NOMO-1 (cell line): ENCODE results near the gene ZNF446.

Experiments used
- DNase-seq, 2 experiments: peaks; one replicate each; lab custom pipeline; 2025; ENCODE audit not compliant: unreplicated experiment in 2 of 2; lab: John Stamatoyannopoulos, UW

Gene ZNF446

GRCh38 chr19:58521651-58522050 is 45.5 kb downstream of the ZNF446 start:
- no peak for DNase-seq

GRCh38 chr19:58522709-58523108 is 46.6 kb downstream of the ZNF446 start:
- DNase-seq: no peak

DNA sequence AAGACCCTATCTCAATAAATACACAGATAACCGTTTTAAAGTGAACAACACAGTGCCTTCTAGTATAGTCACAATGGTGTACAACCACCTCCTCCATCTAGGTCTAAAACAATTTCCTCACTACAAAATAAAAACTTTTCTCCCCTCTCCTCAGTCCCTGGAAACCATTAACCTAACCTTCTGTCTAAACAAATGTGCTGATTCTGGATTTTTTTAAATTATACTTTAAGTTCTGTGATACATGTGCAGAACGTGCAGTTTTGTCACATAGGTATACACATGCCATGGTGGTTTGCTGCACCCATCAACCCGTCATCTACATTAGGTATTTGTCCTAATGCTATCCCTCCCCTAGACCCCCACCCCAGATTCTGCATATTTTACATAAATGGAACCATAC is 53.3 kb downstream of the ZNF446 start:
- no peak for DNase-seq
